Neural cell (in vitro differentiated cells): ENCODE data around the gene EFS. TPM values are rescaled to one million over a fixed set of nuclear protein-coding genes. Genes with fewer than 3 reads are reported as not detected.

Experiments
- H2AFZ ChIP-seq: fragments of 200-600, 300-800 bp; sonication (generic), shearing (Covaris generic); 2 replicates; pipeline ENCODE4 v1.6.0; 2014; ENCODE audit warnings: low read depth, mild to moderate bottlenecking, antibody characterized with exemption, low read length, moderate library complexity
- H3F3A ChIP-seq: fragments of 200-600 bp; shearing (Covaris generic); 2 replicates; pipeline ENCODE4 v1.6.1; 2016; ENCODE audit warnings: mild to moderate bottlenecking, moderate library complexity, mixed read lengths, antibody characterized with exemption, low read length; ENCODE audit not compliant: insufficient read depth, poor library complexity, severe bottlenecking
- H3K27ac ChIP-seq: fragments of 200-600, 300-800 bp; sonication (generic), shearing (Covaris generic); 2 replicates; pipeline ENCODE4 v1.5.1; 2014; ENCODE audit warnings: mild to moderate bottlenecking, low read length, moderate library complexity
- H3K27me3 ChIP-seq: fragments of 300-800, 200-600 bp; sonication (generic), shearing (Covaris generic); 2 replicates; pipeline ENCODE4 v1.6.0; 2014; ENCODE audit warnings: mild to moderate bottlenecking, low read depth, low read length, moderate library complexity; ENCODE audit not compliant: insufficient read depth
- H3K36me3 ChIP-seq: fragments of 300-800, 200-600 bp; sonication (generic), shearing (Covaris generic); 2 replicates; pipeline ENCODE4 v1.5.1; 2014; ENCODE audit warnings: mild to moderate bottlenecking, antibody characterized with exemption, low read length, moderate library complexity; ENCODE audit not compliant: insufficient read depth
- H3K4me2 ChIP-seq: fragments of 300-800, 200-600 bp; sonication (generic), shearing (Covaris generic); 2 replicates; pipeline ENCODE4 v1.6.0; 2014; ENCODE audit warnings: mild to moderate bottlenecking, low read length
- H3K4me3 ChIP-seq: fragments of 300-800, 200-600 bp; sonication (generic), shearing (Covaris generic); 2 replicates; pipeline ENCODE4 v1.5.1; 2014; ENCODE audit warnings: mild to moderate bottlenecking, low read length, moderate library complexity
- H3K79me2 ChIP-seq: fragments of 200-600 bp; shearing (Covaris generic); replicated peaks from 2 replicates; pipeline ENCODE4 v1.6.0; 2014; ENCODE audit warnings: mild to moderate bottlenecking, low read length, moderate library complexity; ENCODE audit not compliant: insufficient read depth
- H3K9ac ChIP-seq: fragments of 300-800, 200-600 bp; sonication (generic), shearing (Covaris generic); 2 replicates; pipeline ENCODE4 v1.6.1; 2016; ENCODE audit warnings: mild to moderate bottlenecking, low read length, mixed read lengths
- H3K9me2 ChIP-seq: fragments of 200-600 bp; shearing (Covaris generic); 2 replicates; pipeline ENCODE4 v1.6.1; 2016; ENCODE audit warnings: mild to moderate bottlenecking, low read length, mixed read lengths; ENCODE audit not compliant: insufficient read depth
- H3K9me3 ChIP-seq: fragments of 200-600, 300-800 bp; sonication (generic), shearing (Covaris generic); 2 replicates; pipeline ENCODE4 v1.6.1; 2016; ENCODE audit warnings: mild to moderate bottlenecking, mixed run types, low read length, moderate library complexity, mixed read lengths
- H4K20me1 ChIP-seq: fragments of 200-600 bp; shearing (Covaris generic); 2 replicates; pipeline ENCODE4 v1.6.1; 2016; ENCODE audit warnings: mild to moderate bottlenecking, mixed run types; ENCODE audit not compliant: insufficient read depth
- CTCF ChIP-seq: fragments of 450-650 bp; IDR thresholded peaks from 2 replicates; pipeline ENCODE4 v1.5.1; 2014; ENCODE audit warnings: antibody characterized with exemption, mild to moderate bottlenecking, moderate library complexity; ENCODE audit not compliant: poor library complexity, severe bottlenecking
- EP300 ChIP-seq: fragments of 450-650 bp; conservative IDR thresholded peaks from 2 replicates; pipeline ENCODE4 v1.6.1; 2014; ENCODE audit warnings: antibody characterized with exemption, mild to moderate bottlenecking, moderate library complexity; ENCODE audit not compliant: poor library complexity, severe bottlenecking
- EZH2 ChIP-seq: fragments of 200-600, 300-800 bp; shearing (Covaris generic), sonication (generic); IDR thresholded peaks from 2 replicates; pipeline ENCODE4 v1.6.1; 2014; ENCODE audit warnings: antibody characterized with exemption, low read length, borderline replicate concordance, mild to moderate bottlenecking; ENCODE audit not compliant: insufficient read depth, poor library complexity, severe bottlenecking
- MXI1 ChIP-seq: fragments of 450-650 bp; conservative IDR thresholded peaks from 2 replicates; pipeline ENCODE4 v1.6.1; 2014; ENCODE audit warnings: antibody characterized with exemption, mild to moderate bottlenecking; ENCODE audit not compliant: poor library complexity, severe bottlenecking
- POLR2AphosphoS5 ChIP-seq: IDR thresholded peaks from 2 replicates; pipeline ENCODE4 v1.6.1; 2012
- RAD21 ChIP-seq: fragments of 450-650 bp; conservative IDR thresholded peaks from 2 replicates; pipeline ENCODE4 v1.6.1; 2014; ENCODE audit warnings: antibody characterized with exemption, mild to moderate bottlenecking, moderate library complexity
- REST ChIP-seq: IDR thresholded peaks from 2 replicates; pipeline ENCODE4 v1.6.1; 2012; ENCODE audit warnings: borderline replicate concordance
- SMC3 ChIP-seq: fragments of 450-650 bp; conservative IDR thresholded peaks from 2 replicates; pipeline ENCODE4 v1.6.1; 2014; ENCODE audit warnings: antibody characterized with exemption, mild to moderate bottlenecking, moderate library complexity; ENCODE audit not compliant: poor library complexity
- TAF1 ChIP-seq: IDR thresholded peaks from 2 replicates; pipeline ENCODE4 v1.6.1; 2012; ENCODE audit warnings: low read depth
- polyA plus RNA-seq: library from polyadenylated mRNA; depleted of rRNA; stranded (reverse); fragments of >200 nt; gene quantifications from 2 replicates; pipeline ENCODE4 v1.2.3, GENCODE V29; 2014

The EFS gene
- polyA plus RNA-seq, 1 donor from 2014 or later, result 0.48 TPM

- no peaks in the 10 kb centered on the region for H3K9me2 ChIP-seq
- H3K4me2 ChIP-seq, result no peak overlapping the region
- TF ChIP-seq POLR2AphosphoS5 (no peak), SMC3 (no peak), CTCF (no peak), RAD21 (no peak), MXI1 (no peak), REST (no peak), EP300 (no peak), EZH2 (no peak), TAF1 (no peak)
- no peaks in the 10 kb centered on the region for H4K20me1 ChIP-seq
- H3K36me3 ChIP-seq, result no peaks in the 10 kb centered on the region
- H3F3A ChIP-seq, result no peaks in the 10 kb centered on the region
- H3K9me3 ChIP-seq, result no peaks in the 10 kb centered on the region
- H3K27me3 ChIP-seq, result no peaks in the 10 kb centered on the region
- no peak overlapping the region for H3K27ac ChIP-seq
- H3K79me2 ChIP-seq, result no peaks in the 10 kb centered on the region
- H2AFZ ChIP-seq, result no peak overlapping the region
- no peak overlapping the region for H3K9ac ChIP-seq
- H3K4me3 ChIP-seq, result no peak overlapping the region
These were observed 17.9 kb upstream of the EFS start for GRCh38 chr14:23382731-23383440.

- no peak overlapping the region for H2AFZ ChIP-seq
- no peak overlapping the region for H3K4me3 ChIP-seq
- H4K20me1 ChIP-seq, result no peaks in the 10 kb centered on the region
- no peaks in the 10 kb centered on the region for H3K9me3 ChIP-seq
- H3F3A ChIP-seq, result no peaks in the 10 kb centered on the region
- no peaks in the 10 kb centered on the region for H3K9me2 ChIP-seq
- H3K36me3 ChIP-seq, result no peaks in the 10 kb centered on the region
- no peak overlapping the region for H3K4me2 ChIP-seq
- no peaks in the 10 kb centered on the region for H3K79me2 ChIP-seq
- no peak overlapping the region for H3K9ac ChIP-seq
- no peak overlapping the region for H3K27ac ChIP-seq
- no peaks in the 10 kb centered on the region for H3K27me3 ChIP-seq
- TF ChIP-seq EP300, result no peak
- TF ChIP-seq EZH2, result no peak
- no peak for TF ChIP-seq TAF1
- no peak for TF ChIP-seq CTCF
- TF ChIP-seq RAD21, result no peak
- TF ChIP-seq SMC3, result no peak
- TF ChIP-seq REST, result no peak
- no peak for TF ChIP-seq POLR2AphosphoS5
- TF ChIP-seq MXI1, result no peak
These were observed 17.3 kb upstream of the EFS start for GRCh38 chr14:23382276-23382675.
